Spleen (tissue), 7 donors: Measurements from ENCODE around the gene OR5K2.

Source experiments
- CTCF ChIP-seq, 11 experiments: fragments of 200-600 bp in 7 of 11; fragments of 450-650 bp in 4 of 11; sonication (generic) in 4 of 11; IDR thresholded peaks in 8 of 11; conservative IDR thresholded peaks in 3 of 11; 1 replicate in 7 of 11; 2 replicates in 4 of 11; pipeline versions ENCODE4 v1.4.0 to v1.8.0; 2016 to 2021; ENCODE audit warnings: antibody characterized with exemption in 11 of 11, inconsistent platforms in 4 of 11, mild to moderate bottlenecking in 1 of 11
- POLR2A ChIP-seq, 3 donors: fragments of 450-650 bp; IDR thresholded peaks; one replicate each; pipeline ENCODE4 v1.5.1; 2017; ENCODE audit warnings: antibody characterized with exemption in 3 of 3, mild to moderate bottlenecking in 1 of 3
- POLR2AphosphoS5 ChIP-seq, 3 donors: sonication (generic); formaldehyde crosslinking; IDR thresholded peaks; one replicate each; pipeline ENCODE4 v1.5.1; 2017; ENCODE audit warnings: antibody characterized with exemption in 3 of 3
- donor health status: DM: no; HTN: no; CAD: no; lungs with moderate emphysema.
- donor health status: DM: no; HTN: no; CAD: no.
- donor health status: DM: no; HTN: no; CAD: no.

GRCh38 chr3:98531622-98532274 is 34.3 kb downstream of the OR5K2 start, which contains the start of gene GPR15:
- TF ChIP-seq CTCF (IDR thresholded peaks at IDR 0.05 in 8 of 11, conservative IDR thresholded peaks at IDR 0.05 in 3 of 11) (no peak), POLR2AphosphoS5 (IDR thresholded peaks at IDR 0.05) (no peak), POLR2A (IDR thresholded peaks at IDR 0.05) (no peak)
